ENCODE measurements around the gene SKI.

The SKI gene

GRCh38 chr1:2272686-2273400 lies 44.7 kb downstream of the SKI start:
- no peak for DNase-seq

GRCh38 chr1:2273401-2274090 lies 45.4 kb downstream of the SKI start:
- DNase-seq = peak in 1 of 56 donors; percentile 34

GRCh38 chr1:2274231-2274928 lies 46.3 kb downstream of the SKI start:
- DNase-seq = no peak

GRCh38 chr1:2274929-2275475 lies 46.9 kb downstream of the SKI start:
- DNase-seq = no peak

GRCh38 chr1:2275796-2276536 lies 47.8 kb downstream of the SKI start:
- DNase-seq = no peak

GRCh38 chr1:2276803-2277580 lies 48.9 kb downstream of the SKI start:
- DNase-seq = peak in 1 of 56 donors; percentile 25

GRCh38 chr1:2277741-2278488 lies 49.8 kb downstream of the SKI start:
- no peak for DNase-seq

- DNase-seq = no peak
Observed at GRCh38 chr1:2278591-2279209, 50.6 kb downstream of the SKI start.

- DNase-seq = peak in 13 of 56 donors; percentile 6 to 52 (median 33)
Observed at GRCh38 chr1:2279210-2279639, 51.1 kb downstream of the SKI start.

GRCh38 chr1:2279817-2280216 lies 51.7 kb downstream of the SKI start:
- no peak for DNase-seq

GRCh38 chr1:2282556-2283270 lies 54.6 kb downstream of the SKI start:
- DNase-seq = no peak

GRCh38 chr1:2283371-2283990 lies 55.4 kb downstream of the SKI start:
- no peak for DNase-seq

- DNase-seq = no peak
Observed at GRCh38 chr1:2283991-2284895, 56.1 kb downstream of the SKI start.

- no peak for DNase-seq
Observed at GRCh38 chr1:2284932-2285331, 56.8 kb downstream of the SKI start.

- DNase-seq = no peak
Observed at GRCh38 chr1:2286923-2287322, 58.8 kb downstream of the SKI start.

GRCh38 chr1:2287649-2288048 lies 59.5 kb downstream of the SKI start:
- no peak for DNase-seq

- DNase-seq = no peak
Observed at GRCh38 chr1:2288311-2288710, 60.2 kb downstream of the SKI start.

All from nucleus accumbens (tissue), 56 donors.